ENCODE data around the gene ENTPD1.

ENTPD1 gene

GRCh38 chr10:95833042-95833610 lies 77.2 kb downstream of the ENTPD1 start:
- DNase-seq = no peak

GRCh38 chr10:95834406-95834805 lies 78.4 kb downstream of the ENTPD1 start:
- no peak for DNase-seq

- no peak for DNase-seq
Observed at GRCh38 chr10:95835149-95835860, 79.3 kb downstream of the ENTPD1 start.

GRCh38 chr10:95835911-95836310 lies 79.9 kb downstream of the ENTPD1 start:
- DNase-seq = no peak

GRCh38 chr10:95836610-95837355 lies 80.8 kb downstream of the ENTPD1 start:
- no peak for DNase-seq

GRCh38 chr10:95837356-95837776 lies 81.4 kb downstream of the ENTPD1 start:
- DNase-seq = no peak

- DNase-seq = no peak
Observed at GRCh38 chr10:95837783-95838182, 81.8 kb downstream of the ENTPD1 start.

- no peak for DNase-seq
Observed at GRCh38 chr10:95840121-95840520, 84.2 kb downstream of the ENTPD1 start.

- DNase-seq = no peak
Observed at GRCh38 chr10:95840681-95841080, 84.7 kb downstream of the ENTPD1 start.

- DNase-seq = no peak
Observed at GRCh38 chr10:95841661-95842498, 85.9 kb downstream of the ENTPD1 start.

- DNase-seq = no peak
Observed at GRCh38 chr10:95845411-95845810, 89.4 kb downstream of the ENTPD1 start.

GRCh38 chr10:95847007-95847406 lies 91.0 kb downstream of the ENTPD1 start:
- no peak for DNase-seq

GRCh38 chr10:95848841-95849240 lies 92.9 kb downstream of the ENTPD1 start:
- no peak for DNase-seq

- no peak for DNase-seq
Observed at GRCh38 chr10:95850791-95851190, 94.8 kb downstream of the ENTPD1 start.

- DNase-seq = no peak
Observed at GRCh38 chr10:95860166-95860940, 104.4 kb downstream of the ENTPD1 start.

GRCh38 chr10:95861386-95861785 lies 105.4 kb downstream of the ENTPD1 start:
- no peak for DNase-seq

GRCh38 chr10:95864906-95865813 lies 109.2 kb downstream of the ENTPD1 start:
- peak; percentile 4 for DNase-seq

- DNase-seq = no peak
Observed at GRCh38 chr10:95865814-95866466, 110.0 kb downstream of the ENTPD1 start.

- DNase-seq = no peak
Observed at GRCh38 chr10:95866467-95866842, 110.5 kb downstream of the ENTPD1 start.

- DNase-seq = no peak
Observed at GRCh38 chr10:95867866-95868265, 111.9 kb downstream of the ENTPD1 start.

All from NCI-H226 (cell line).